ENCODE data around the gene MYH11. TPM values are rescaled to one million over a fixed set of nuclear protein-coding genes. Genes with fewer than 3 reads are reported as not detected.
"Not testable (repeated sequence)": the region's sequence is repeated elsewhere in the genome, so short reads cannot be mapped to it uniquely, and the experiment has no call there.

MYH11 gene
- total RNA-seq, 2 donors from 2014 or later = 968 to 2,091 TPM

- TF ChIP-seq POLR2AphosphoS5 (IDR thresholded peaks at IDR 0.05) (no peak), CTCF (IDR thresholded peaks at IDR 0.05) (no peak), POLR2A (IDR thresholded peaks at IDR 0.05) (no peak)
- intact Hi-C loops (cut with DNase I) = no loop called here
- Histone ChIP-seq H3K27me3 (replicated peaks; ENCODE audit: insufficient read depth) (no peaks in the 10 kb centered on the region), H3K4me3 (no peak overlapping the region), H3K36me3 (peaks cover 4 to 20% of the 10 kb centered on the region in 2 donors), H3K9me3 (no peaks in the 10 kb centered on the region), H3K4me1 (replicated peaks) (no peaks in the 10 kb centered on the region), H3K27ac (no peak overlapping the region)
- WGBS = 93% methylated on average over 5 of the region's 5 CpGs
- DNase-seq (ENCODE audit: low spot score) = no peak
Observed at GRCh38 chr16:15694499-15694898, 162.3 kb downstream of the MYH11 start.

GRCh38 chr16:15692508-15692907 lies 164.3 kb downstream of the MYH11 start:
- H3K4me1 ChIP-seq (replicated peaks); H3K27me3 ChIP-seq (replicated peaks; ENCODE audit: insufficient read depth); DNase-seq (ENCODE audit: low spot score); H3K9me3 ChIP-seq; intact Hi-C loops (cut with DNase I); H3K27ac ChIP-seq; H3K4me3 ChIP-seq: not testable (repeated sequence)
- peaks cover 4 to 25% of the 10 kb centered on the region in 2 donors for H3K36me3 ChIP-seq
- 100% methylated on average over 1 of the region's 1 CpG for WGBS

- H3K9me3 ChIP-seq = no peaks in the 10 kb centered on the region
- peaks cover 0 to 15% of the 10 kb centered on the region in 2 donors for H3K36me3 ChIP-seq
- H3K27me3 ChIP-seq (replicated peaks; ENCODE audit: insufficient read depth) = no peaks in the 10 kb centered on the region
- intact Hi-C loops (cut with DNase I) = no loop called here
- no peak for TF ChIP-seq POLR2AphosphoS5 (IDR thresholded peaks at IDR 0.05)
- no peak for DNase-seq (ENCODE audit: low spot score)
- no peak overlapping the region for H3K4me3 ChIP-seq
- no peaks in the 10 kb centered on the region for H3K4me1 ChIP-seq (replicated peaks)
- 88% methylated on average over 10 of the region's 10 CpGs for WGBS
- no peak overlapping the region for H3K27ac ChIP-seq
Observed at GRCh38 chr16:15691046-15691445, 165.8 kb downstream of the MYH11 start.

- TF ChIP-seq CTCF (IDR thresholded peaks at IDR 0.05) = no peak
- no peak for TF ChIP-seq POLR2A (IDR thresholded peaks at IDR 0.05)
- TF ChIP-seq POLR2AphosphoS5 (IDR thresholded peaks at IDR 0.05) = no peak
- no peaks in the 10 kb centered on the region for H3K4me1 ChIP-seq (replicated peaks)
- H3K27me3 ChIP-seq (replicated peaks; ENCODE audit: insufficient read depth) = no peaks in the 10 kb centered on the region
- no peak overlapping the region for H3K4me3 ChIP-seq
- intact Hi-C loops (cut with DNase I) = no loop called here
- DNase-seq (ENCODE audit: low spot score) = no peak
- WGBS = 87% methylated on average over 3 of the region's 3 CpGs
- no peak overlapping the region for H3K27ac ChIP-seq
- no peaks in the 10 kb centered on the region for H3K9me3 ChIP-seq
- peaks cover 0 to 15% of the 10 kb centered on the region in 2 donors for H3K36me3 ChIP-seq
Observed at GRCh38 chr16:15690296-15690695, 166.5 kb downstream of the MYH11 start.

- Histone ChIP-seq H3K4me3 (no peak overlapping the region), H3K27ac (no peak overlapping the region), H3K9me3 (no peaks in the 10 kb centered on the region), H3K4me1 (replicated peaks) (no peaks in the 10 kb centered on the region), H3K27me3 (replicated peaks; ENCODE audit: insufficient read depth) (no peaks in the 10 kb centered on the region), H3K36me3 (peaks cover 0 to 15% of the 10 kb centered on the region in 2 donors)
- intact Hi-C loops (cut with DNase I) = no loop called here
- 96% methylated on average over 3 of the region's 3 CpGs for WGBS
- DNase-seq (ENCODE audit: low spot score) = no peak
- no peak for TF ChIP-seq POLR2A (IDR thresholded peaks at IDR 0.05)
- no peak for TF ChIP-seq CTCF (IDR thresholded peaks at IDR 0.05)
- no peak for TF ChIP-seq POLR2AphosphoS5 (IDR thresholded peaks at IDR 0.05)
Observed at GRCh38 chr16:15689290-15689689, 167.5 kb downstream of the MYH11 start.

- H3K4me3 ChIP-seq = no peak overlapping the region
- peaks cover 0 to 14% of the 10 kb centered on the region in 2 donors for H3K36me3 ChIP-seq
- H3K9me3 ChIP-seq = no peaks in the 10 kb centered on the region
- H3K4me1 ChIP-seq (replicated peaks) = no peaks in the 10 kb centered on the region
- WGBS = 98% methylated on average over 2 of the region's 2 CpGs
- H3K27ac ChIP-seq = no peak overlapping the region
- no peak for DNase-seq (ENCODE audit: low spot score)
- TF ChIP-seq POLR2AphosphoS5 (IDR thresholded peaks at IDR 0.05) (no peak), POLR2A (IDR thresholded peaks at IDR 0.05) (no peak), CTCF (IDR thresholded peaks at IDR 0.05) (no peak)
- H3K27me3 ChIP-seq (replicated peaks; ENCODE audit: insufficient read depth) = no peaks in the 10 kb centered on the region
- intact Hi-C loops (cut with DNase I) = no loop called here
Observed at GRCh38 chr16:15686287-15686686, 170.5 kb downstream of the MYH11 start.

Data from prostate gland (tissue), 2 donors.